SK-N-SH (cell line): ENCODE data around the gene STK25. TPM values are rescaled to one million over a fixed set of nuclear protein-coding genes. Genes with fewer than 3 reads are reported as not detected.

Source experiments
- CTCF ChIA-PET: fragments of 300-600, 350-600 bp; formaldehyde crosslinking; extraction: SDS; loops from one replicate; lab custom pipeline; 2021; lab: Yijun Ruan, JAX
- POLR2A ChIA-PET: fragments of 350-600 bp; sonication (Branson Sonifier 250); formaldehyde crosslinking; extraction: SDS; loops from one replicate; lab custom pipeline; 2020; ENCODE audit warnings: antibody characterized with exemption, inconsistent platforms; lab: Yijun Ruan, JAX
- DNase-seq: peaks from one replicate; pipeline ENCODE4 v3.0.0; 2012
- H2AFZ ChIP-seq: fragments of 200-600 bp; sonication (generic); 2 replicates; pipeline ENCODE4 v1.8.1; 2016; ENCODE audit warnings: antibody characterized with exemption, mild to moderate bottlenecking, low read depth
- H3F3A ChIP-seq: fragments of 200-600 bp; sonication (generic); replicated peaks from 2 replicates; pipeline ENCODE3; 2016; ENCODE audit warnings: antibody characterized with exemption, mild to moderate bottlenecking; ENCODE audit not compliant: insufficient read depth
- H3K27ac ChIP-seq, 2 experiments: fragments of 200-500 bp in 1 of 2; fragments of 200-600 bp in 1 of 2; sonication (Bioruptor generic) in 1 of 2; sonication (generic), shearing (Covaris generic) in 1 of 2; 2 replicates each; pipeline versions ENCODE4 v1.5.1 to v1.6.1; 2014 to 2016; ENCODE audit warnings: low read depth in 2 of 2, inconsistent platforms in 1 of 2, low read length in 1 of 2, mild to moderate bottlenecking in 1 of 2, mixed read lengths in 1 of 2
- H3K27me3 ChIP-seq: fragments of 200-600 bp; sonication (generic), shearing (Covaris generic); 2 replicates; pipeline ENCODE4 v1.6.1; 2016; ENCODE audit warnings: mixed run types; ENCODE audit not compliant: insufficient read depth
- H3K36me3 ChIP-seq, 2 experiments: fragments of 200-500 bp in 1 of 2; fragments of 200-600 bp in 1 of 2; sonication (Bioruptor generic) in 1 of 2; sonication (generic) in 1 of 2; replicated peaks in 1 of 2; 2 replicates each; pipeline versions ENCODE3 to v1.5.1; 2014 to 2016; ENCODE audit warnings: low read length in 1 of 2, mild to moderate bottlenecking in 1 of 2; ENCODE audit not compliant: insufficient read depth in 2 of 2, control insufficient read depth in 1 of 2
- H3K4me1 ChIP-seq, 2 experiments: fragments of 200-500 bp in 1 of 2; fragments of 200-600 bp in 1 of 2; sonication (Bioruptor generic) in 1 of 2; sonication (generic), shearing (Covaris generic) in 1 of 2; 2 replicates each; pipeline versions ENCODE4 v1.5.1 to v1.6.1; 2014 to 2016; ENCODE audit warnings: low read depth in 1 of 2, low read length in 1 of 2, mixed run types in 1 of 2; ENCODE audit not compliant: insufficient read depth in 2 of 2, control insufficient read depth in 1 of 2
- H3K4me2 ChIP-seq: fragments of 200-600 bp; sonication (generic), shearing (Covaris generic); 2 replicates; pipeline ENCODE4 v1.6.1; 2017; ENCODE audit warnings: mixed run types
- H3K4me3 ChIP-seq, 2 experiments: fragments of 200-500 bp in 1 of 2; fragments of 200-600 bp in 1 of 2; sonication (Bioruptor generic) in 1 of 2; sonication (generic), shearing (Covaris generic) in 1 of 2; 2 replicates each; pipeline versions ENCODE4 v1.5.1 to v1.8.1; 2014 to 2016; ENCODE audit warnings: low read depth in 2 of 2, inconsistent platforms in 1 of 2, low read length in 1 of 2, mild to moderate bottlenecking in 1 of 2, mixed read lengths in 1 of 2, moderate library complexity in 1 of 2
- H3K79me2 ChIP-seq: fragments of 200-600 bp; sonication (generic); 2 replicates; pipeline ENCODE4 v1.8.1; 2017; ENCODE audit warnings: mild to moderate bottlenecking; ENCODE audit not compliant: insufficient read depth
- H3K9ac ChIP-seq: fragments of 200-600 bp; sonication (generic); 2 replicates; pipeline ENCODE4 v1.6.1; 2017; ENCODE audit warnings: mixed run types
- H3K9me2 ChIP-seq: fragments of 200-600 bp; sonication (generic); 2 replicates; pipeline ENCODE4 v1.6.1; 2017; ENCODE audit warnings: mixed run types
- H3K9me3 ChIP-seq: fragments of 200-600 bp; sonication (generic); 2 replicates; pipeline ENCODE4 v1.6.1; 2017; ENCODE audit warnings: mixed run types, mild to moderate bottlenecking, moderate library complexity
- H4K20me1 ChIP-seq: fragments of 200-600 bp; sonication (generic); 2 replicates; pipeline ENCODE4 v1.6.1; 2017; ENCODE audit warnings: mild to moderate bottlenecking, mixed run types; ENCODE audit not compliant: insufficient read depth
- CTCF ChIP-seq: fragments of 200-600 bp; sonication (generic); IDR thresholded peaks from 2 replicates; pipeline ENCODE4 v1.6.1; 2017; ENCODE audit warnings: antibody characterized with exemption, mild to moderate bottlenecking, moderate library complexity
- ELF1 ChIP-seq: IDR thresholded peaks from 2 replicates; pipeline ENCODE4 v1.4.0; 2012
- EP300 ChIP-seq, 2 experiments: IDR thresholded peaks; 2 replicates each; pipeline versions ENCODE4 v1.4.0 to v1.6.1; 2012; ENCODE audit warnings: borderline replicate concordance in 1 of 2, low read depth in 1 of 2, low read length in 1 of 2
- EZH2phosphoT487 ChIP-seq: fragments of 200-600 bp; sonication (generic); IDR thresholded peaks from 2 replicates; pipeline ENCODE4 v1.6.1; 2017; ENCODE audit warnings: low read depth, mixed run types, mild to moderate bottlenecking, antibody characterized with exemption, moderate library complexity, borderline replicate concordance
- FOSL2 ChIP-seq: IDR thresholded peaks from 2 replicates; pipeline ENCODE4 v1.4.0; 2012; ENCODE audit warnings: low read depth, mild to moderate bottlenecking, moderate library complexity, borderline replicate concordance
- GABPA ChIP-seq: IDR thresholded peaks from 2 replicates; pipeline ENCODE4 v1.4.0; 2012; ENCODE audit warnings: low read depth, mild to moderate bottlenecking
- GATA2 ChIP-seq: sonication (generic); formaldehyde crosslinking; IDR thresholded peaks from 2 replicates; pipeline ENCODE4 v1.5.0; 2020; ENCODE audit warnings: mild to moderate bottlenecking, missing genetic modification reagents
- JUND ChIP-seq: IDR thresholded peaks from 2 replicates; pipeline ENCODE4 v1.4.0; 2012
- MAX ChIP-seq: IDR thresholded peaks from 2 replicates; pipeline ENCODE4 v1.4.0; 2012; ENCODE audit warnings: low read depth
- MXI1 ChIP-seq: IDR thresholded peaks from 2 replicates; pipeline ENCODE4 v1.6.1; 2012; ENCODE audit warnings: mild to moderate bottlenecking, low read depth, low read length, improper control_type of control experiment
- NFIC ChIP-seq: IDR thresholded peaks from 2 replicates; pipeline ENCODE4 v1.4.0; 2012; ENCODE audit warnings: borderline replicate concordance
- NRF1 ChIP-seq: IDR thresholded peaks from 2 replicates; pipeline ENCODE4 v1.6.1; 2012; ENCODE audit warnings: low read depth, mild to moderate bottlenecking, low read length
- PBX3 ChIP-seq: IDR thresholded peaks from 2 replicates; pipeline ENCODE4; 2012
- POLR2AphosphoS5 ChIP-seq: IDR thresholded peaks from 2 replicates; pipeline ENCODE4 v1.6.1; 2012; ENCODE audit warnings: low read depth, low read length
- REST ChIP-seq: IDR thresholded peaks from 2 replicates; pipeline ENCODE4 v1.6.1; 2012; ENCODE audit warnings: mild to moderate bottlenecking, low read depth, low read length, moderate library complexity
- RFX5 ChIP-seq: IDR thresholded peaks from 2 replicates; pipeline ENCODE4 v1.6.1; 2012; ENCODE audit warnings: mild to moderate bottlenecking, improper control_type of control experiment, low read length
- RXRA ChIP-seq: IDR thresholded peaks from 2 replicates; pipeline ENCODE4 v1.4.0; 2012; ENCODE audit warnings: low read depth, mild to moderate bottlenecking, borderline replicate concordance
- TAF1 ChIP-seq: IDR thresholded peaks from 2 replicates; pipeline ENCODE4 v1.6.1; 2012; ENCODE audit warnings: low read depth, mild to moderate bottlenecking, low read length, moderate library complexity, borderline replicate concordance
- USF2 ChIP-seq: fragments of 150-350 bp; IDR thresholded peaks from 2 replicates; pipeline ENCODE4 v1.6.1; 2017; ENCODE audit warnings: antibody characterized with exemption, low read length, low read depth, borderline replicate concordance
- YY1 ChIP-seq: IDR thresholded peaks from 2 replicates; pipeline ENCODE4 v1.4.0; 2012; ENCODE audit warnings: low read depth, mild to moderate bottlenecking
- WGBS: methylation state at CpG from one replicate; pipeline ENCODE4 v1.1.6; 2017; ENCODE audit warnings: low lambda C conversion rate; 5-methylcytosine and 5-hydroxymethylcytosine counted together
- polyA plus RNA-seq, 3 experiments: library from polyadenylated mRNA; depleted of rRNA; stranded (reverse); fragments of >200 nt; gene quantifications; 2 replicates each; pipeline ENCODE4 v1.2.3, GENCODE V29; 2012

Gene STK25
- polyA plus RNA-seq, 1 of the 3 experiments (the other 2 are of a cell fraction), result 236 TPM

- WGBS, result 90% methylated on average over 13 of the region's 15 CpGs
- ChIA-PET CTCF (interaction anchor here (1.2 kb wide), 1 partner anchor 94 kb away, joined by 4 read pairs; no protein-coding TSS in a partner anchor), POLR2A (no interaction called here)
- peaks cover 0 to 8% of the 10 kb centered on the region in 2 experiments for H3K36me3 ChIP-seq
- H3K79me2 ChIP-seq, result peaks cover 74% of the 10 kb centered on the region
- peak overlapping the region in 1 of 2 experiments; percentile 4; a peak in 1 of 4 replicates for H3K27ac ChIP-seq
- H3K4me1 ChIP-seq, result peaks cover 7 to 32% of the 10 kb centered on the region in 2 experiments; a peak in 2 of 4 replicates
- H3K9me2 ChIP-seq, result no peaks in the 10 kb centered on the region
- H3K27me3 ChIP-seq, result no peaks in the 10 kb centered on the region
- H3K9me3 ChIP-seq, result no peaks in the 10 kb centered on the region
- no peak for TF ChIP-seq CTCF
- TF ChIP-seq POLR2AphosphoS5, result no peak
- no peak for TF ChIP-seq FOSL2
- TF ChIP-seq TAF1, result no peak
- no peak for TF ChIP-seq EZH2phosphoT487
- no peak for TF ChIP-seq RFX5
- TF ChIP-seq NRF1, result no peak
- no peak for TF ChIP-seq YY1
- no peak for TF ChIP-seq REST
- no peak for TF ChIP-seq USF2
- no peak for TF ChIP-seq JUND
- TF ChIP-seq ELF1, result no peak
- no peak for TF ChIP-seq GATA2 (CRISPR knock-in tag)
- no peak for TF ChIP-seq RXRA
- no peak for TF ChIP-seq PBX3
- no peak for TF ChIP-seq MAX
- TF ChIP-seq NFIC, result no peak
- TF ChIP-seq MXI1, result no peak
- TF ChIP-seq EP300 (IDR thresholded peaks at IDR 0.05; ENCODE audit: borderline replicate concordance in 1 of 2, low read depth in 1 of 2, low read length in 1 of 2), result no peak
- no peak for TF ChIP-seq GABPA
- peak; percentile 8 for DNase-seq
- no peak overlapping the region; the same call in 1 of the 2 replicates for H3K4me2 ChIP-seq
- H4K20me1 ChIP-seq, result peaks cover 54% of the 10 kb centered on the region
- no peak overlapping the region for H3K4me3 ChIP-seq
- H2AFZ ChIP-seq, result no peak overlapping the region
- no peaks in the 10 kb centered on the region for H3F3A ChIP-seq
- H3K9ac ChIP-seq, result no peak overlapping the region
Measured at GRCh38 chr2:241505086-241505780, 3.2 kb downstream of the STK25 start.
